HL-60 (cell line): ENCODE measurements around the gene MAP7.

Experiments used
- DNase-seq, 2 experiments: peaks; one replicate each; pipeline ENCODE4 v3.0.0-alpha.2; 2010 to 2020; ENCODE audit warnings: low read depth in 1 of 2, low spot score in 1 of 2
- H3K27ac ChIP-seq: fragments of 250-450 bp; sonication (Bioruptor Pico); replicated peaks from 2 replicates; pipeline ENCODE4 v1.5.1; 2020; ENCODE audit warnings: mild to moderate bottlenecking, moderate library complexity
- H3K27me3 ChIP-seq: fragments of 250-450 bp; sonication (Bioruptor Pico); 2 replicates; pipeline ENCODE4 v1.5.1; 2021; ENCODE audit warnings: mild to moderate bottlenecking, moderate library complexity; ENCODE audit not compliant: insufficient read depth, poor library complexity, severe bottlenecking
- H3K4me3 ChIP-seq: replicated peaks from 2 replicates; pipeline ENCODE4 v1.5.1; 2011; ENCODE audit warnings: mild to moderate bottlenecking, control low read depth, low read length; ENCODE audit not compliant: insufficient read depth
- GABPA ChIP-seq: IDR thresholded peaks from 2 replicates; pipeline ENCODE4 v1.6.1; 2012; ENCODE audit warnings: low read depth
- POLR2AphosphoS5 ChIP-seq: IDR thresholded peaks from 2 replicates; pipeline ENCODE4 v1.6.1; 2012; ENCODE audit warnings: low read depth
- SPI1 ChIP-seq: IDR thresholded peaks from 2 replicates; pipeline ENCODE4 v1.6.1; 2012; ENCODE audit warnings: low read depth, mild to moderate bottlenecking, borderline replicate concordance
- TF ChIP-seq, protein P1 (sequence below): IDR thresholded peaks from one replicate; pipeline ENCODE4 v1.5.1; 2011; ENCODE audit warnings: low read length, control low read depth, inconsistent platforms; ENCODE audit not compliant: insufficient read depth
- TF ChIP-seq, protein P2 (sequence below): IDR thresholded peaks from 2 replicates; pipeline ENCODE4 v1.6.1; 2012; ENCODE audit warnings: low read depth; ENCODE audit not compliant: insufficient replicate concordance

The MAP7 gene

DNA sequence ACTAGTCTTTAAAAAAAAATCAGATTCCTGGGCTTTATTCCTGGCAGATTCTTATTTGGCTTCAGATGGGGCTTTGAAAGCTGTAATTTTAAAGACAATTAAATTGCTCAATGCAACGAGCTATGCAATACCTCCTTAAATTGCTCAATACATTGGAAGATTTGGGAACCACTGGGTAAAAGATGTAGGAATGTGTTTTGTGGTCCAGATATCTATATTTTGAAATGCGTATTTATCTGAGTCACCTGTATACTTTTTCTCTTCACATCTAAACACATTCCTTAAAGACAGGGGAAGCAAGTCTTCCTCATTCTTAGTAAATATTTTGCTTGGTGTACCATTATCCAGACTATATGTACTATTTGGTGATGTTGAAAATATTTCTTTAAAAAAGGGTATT lies 29.6 kb upstream of the MAP7 start:
- DNase-seq: no peak
- no peak overlapping the region for H3K4me3 ChIP-seq
- no peak overlapping the region for H3K27ac ChIP-seq
- TF ChIP-seq, protein P1, sequence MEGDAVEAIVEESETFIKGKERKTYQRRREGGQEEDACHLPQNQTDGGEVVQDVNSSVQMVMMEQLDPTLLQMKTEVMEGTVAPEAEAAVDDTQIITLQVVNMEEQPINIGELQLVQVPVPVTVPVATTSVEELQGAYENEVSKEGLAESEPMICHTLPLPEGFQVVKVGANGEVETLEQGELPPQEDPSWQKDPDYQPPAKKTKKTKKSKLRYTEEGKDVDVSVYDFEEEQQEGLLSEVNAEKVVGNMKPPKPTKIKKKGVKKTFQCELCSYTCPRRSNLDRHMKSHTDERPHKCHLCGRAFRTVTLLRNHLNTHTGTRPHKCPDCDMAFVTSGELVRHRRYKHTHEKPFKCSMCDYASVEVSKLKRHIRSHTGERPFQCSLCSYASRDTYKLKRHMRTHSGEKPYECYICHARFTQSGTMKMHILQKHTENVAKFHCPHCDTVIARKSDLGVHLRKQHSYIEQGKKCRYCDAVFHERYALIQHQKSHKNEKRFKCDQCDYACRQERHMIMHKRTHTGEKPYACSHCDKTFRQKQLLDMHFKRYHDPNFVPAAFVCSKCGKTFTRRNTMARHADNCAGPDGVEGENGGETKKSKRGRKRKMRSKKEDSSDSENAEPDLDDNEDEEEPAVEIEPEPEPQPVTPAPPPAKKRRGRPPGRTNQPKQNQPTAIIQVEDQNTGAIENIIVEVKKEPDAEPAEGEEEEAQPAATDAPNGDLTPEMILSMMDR: no peak
- TF ChIP-seq POLR2AphosphoS5: no peak
- no peak for TF ChIP-seq GABPA
- TF ChIP-seq, protein P2, sequence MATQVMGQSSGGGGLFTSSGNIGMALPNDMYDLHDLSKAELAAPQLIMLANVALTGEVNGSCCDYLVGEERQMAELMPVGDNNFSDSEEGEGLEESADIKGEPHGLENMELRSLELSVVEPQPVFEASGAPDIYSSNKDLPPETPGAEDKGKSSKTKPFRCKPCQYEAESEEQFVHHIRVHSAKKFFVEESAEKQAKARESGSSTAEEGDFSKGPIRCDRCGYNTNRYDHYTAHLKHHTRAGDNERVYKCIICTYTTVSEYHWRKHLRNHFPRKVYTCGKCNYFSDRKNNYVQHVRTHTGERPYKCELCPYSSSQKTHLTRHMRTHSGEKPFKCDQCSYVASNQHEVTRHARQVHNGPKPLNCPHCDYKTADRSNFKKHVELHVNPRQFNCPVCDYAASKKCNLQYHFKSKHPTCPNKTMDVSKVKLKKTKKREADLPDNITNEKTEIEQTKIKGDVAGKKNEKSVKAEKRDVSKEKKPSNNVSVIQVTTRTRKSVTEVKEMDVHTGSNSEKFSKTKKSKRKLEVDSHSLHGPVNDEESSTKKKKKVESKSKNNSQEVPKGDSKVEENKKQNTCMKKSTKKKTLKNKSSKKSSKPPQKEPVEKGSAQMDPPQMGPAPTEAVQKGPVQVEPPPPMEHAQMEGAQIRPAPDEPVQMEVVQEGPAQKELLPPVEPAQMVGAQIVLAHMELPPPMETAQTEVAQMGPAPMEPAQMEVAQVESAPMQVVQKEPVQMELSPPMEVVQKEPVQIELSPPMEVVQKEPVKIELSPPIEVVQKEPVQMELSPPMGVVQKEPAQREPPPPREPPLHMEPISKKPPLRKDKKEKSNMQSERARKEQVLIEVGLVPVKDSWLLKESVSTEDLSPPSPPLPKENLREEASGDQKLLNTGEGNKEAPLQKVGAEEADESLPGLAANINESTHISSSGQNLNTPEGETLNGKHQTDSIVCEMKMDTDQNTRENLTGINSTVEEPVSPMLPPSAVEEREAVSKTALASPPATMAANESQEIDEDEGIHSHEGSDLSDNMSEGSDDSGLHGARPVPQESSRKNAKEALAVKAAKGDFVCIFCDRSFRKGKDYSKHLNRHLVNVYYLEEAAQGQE: no peak
- no peak for TF ChIP-seq SPI1
- H3K27me3 ChIP-seq: no peaks in the 10 kb centered on the region

DNA sequence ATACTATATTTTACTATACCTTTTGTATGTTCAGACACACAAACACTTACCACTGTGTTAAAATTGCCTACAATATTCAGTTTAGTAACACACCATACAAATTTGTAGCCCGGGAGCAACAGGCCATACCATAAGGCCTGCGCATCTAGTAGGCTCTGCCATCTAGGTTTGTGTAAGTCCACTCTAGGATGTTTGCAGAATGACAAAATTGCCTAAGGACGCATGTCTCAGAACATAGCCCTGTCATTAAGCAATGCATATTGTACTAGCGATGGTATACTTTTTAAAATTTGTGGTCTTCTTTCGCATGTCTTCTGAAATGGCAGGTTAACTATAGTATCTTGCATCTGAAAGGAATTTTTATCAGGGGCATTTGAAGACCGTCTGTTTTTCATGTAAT lies 26.6 kb upstream of the MAP7 start:
- no peak for DNase-seq
- Histone ChIP-seq H3K27me3 (no peaks in the 10 kb centered on the region), H3K4me3 (no peak overlapping the region), H3K27ac (no peak overlapping the region)
- TF ChIP-seq, protein P2: no peak
- TF ChIP-seq, protein P1: no peak
- TF ChIP-seq GABPA: no peak
- no peak for TF ChIP-seq POLR2AphosphoS5
- TF ChIP-seq SPI1: no peak

DNA sequence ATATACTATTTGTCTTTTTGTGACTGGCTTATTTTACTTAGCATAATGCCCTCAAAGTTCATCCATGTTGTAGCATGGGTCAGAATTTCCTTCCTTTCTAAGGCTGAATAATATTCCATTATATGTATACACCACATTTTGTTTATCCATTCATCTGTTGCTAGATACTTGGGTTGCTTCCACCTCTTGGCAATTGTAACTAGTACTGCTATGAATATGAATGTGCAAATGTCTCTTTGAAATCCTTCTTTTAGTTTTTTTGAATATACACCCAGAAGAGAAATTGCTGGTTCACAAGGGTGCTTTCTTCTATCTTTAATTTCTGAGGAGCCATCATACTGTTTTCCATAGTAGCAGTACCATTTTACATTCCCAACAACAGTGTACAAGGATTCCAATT lies 21.3 kb upstream of the MAP7 start:
- TF ChIP-seq, protein P2: no peak
- TF ChIP-seq, protein P1: no peak
- no peak for TF ChIP-seq POLR2AphosphoS5
- TF ChIP-seq GABPA: no peak
- no peak for TF ChIP-seq SPI1
- Histone ChIP-seq H3K27me3 (no peaks in the 10 kb centered on the region), H3K27ac (no peak overlapping the region), H3K4me3 (no peak overlapping the region)
- DNase-seq: no peak
